ENCODE data around the gene TMEM236.

Gene TMEM236

GRCh38 chr10:17784688-17785087, 32.7 kb downstream of the TMEM236 start:
- DNase-seq (ENCODE audit: low spot score), result no peak
- no peak for FAIRE-seq

- no peak for FAIRE-seq
- DNase-seq (ENCODE audit: low spot score), result no peak
Measured at GRCh38 chr10:17785276-17785930, 33.4 kb downstream of the TMEM236 start.

- DNase-seq (ENCODE audit: low spot score), result peak; percentile 89
- peak; percentile 93 for FAIRE-seq
Measured at GRCh38 chr10:17787087-17787961, 35.3 kb downstream of the TMEM236 start.

- DNase-seq (ENCODE audit: low spot score), result no peak
- no peak for FAIRE-seq
Measured at GRCh38 chr10:17788646-17789045, 36.6 kb downstream of the TMEM236 start.

- no peak for DNase-seq (ENCODE audit: low spot score)
- no peak for FAIRE-seq
Measured at GRCh38 chr10:17789396-17789795, 37.4 kb downstream of the TMEM236 start.

- no peak for FAIRE-seq
- no peak for DNase-seq (ENCODE audit: low spot score)
Measured at GRCh38 chr10:17790651-17791050, 38.6 kb downstream of the TMEM236 start.

- FAIRE-seq (no peak), DNase-seq (ENCODE audit: low spot score) (no peak)
Measured at GRCh38 chr10:17792991-17793390, 41.0 kb downstream of the TMEM236 start.

GRCh38 chr10:17793823-17794644, 42.0 kb downstream of the TMEM236 start:
- DNase-seq (ENCODE audit: low spot score) (no peak), FAIRE-seq (peak; percentile 52)

- no peak for DNase-seq (ENCODE audit: low spot score)
- FAIRE-seq, result no peak
Measured at GRCh38 chr10:17795083-17795482, 43.1 kb downstream of the TMEM236 start.

GRCh38 chr10:17795813-17796594, 44.0 kb downstream of the TMEM236 start:
- DNase-seq (ENCODE audit: low spot score), result no peak
- no peak for FAIRE-seq

- DNase-seq (ENCODE audit: low spot score) (no peak), FAIRE-seq (no peak)
Measured at GRCh38 chr10:17801507-17801906, 49.5 kb downstream of the TMEM236 start.

- DNase-seq (ENCODE audit: low spot score) (no peak), FAIRE-seq (no peak)
Measured at GRCh38 chr10:17802350-17802749, 50.3 kb downstream of the TMEM236 start.

GRCh38 chr10:17802976-17803375, 51.0 kb downstream of the TMEM236 start:
- DNase-seq (ENCODE audit: low spot score), result no peak
- no peak for FAIRE-seq

- FAIRE-seq (no peak), DNase-seq (ENCODE audit: low spot score) (no peak)
Measured at GRCh38 chr10:17805330-17805729, 53.3 kb downstream of the TMEM236 start.

GRCh38 chr10:17805921-17806577, 54.0 kb downstream of the TMEM236 start:
- DNase-seq (ENCODE audit: low spot score), result no peak

GRCh38 chr10:17808971-17809841, 57.2 kb downstream of the TMEM236 start, which contains the start of gene MRC1:
TSS of gene MRC1 (plus strand) at chr10:17809348. CDS start at chr10:17809466, 118 bp downstream.
- DNase-seq (ENCODE audit: low spot score) (no peak), FAIRE-seq (no peak)

More at GRCh38 chr10:17805921-17806577, 54.0 kb downstream of the TMEM236 start:
- no peak for FAIRE-seq

- DNase-seq (ENCODE audit: low spot score) (no peak), FAIRE-seq (no peak)
Measured at GRCh38 chr10:17811146-17811865, 59.3 kb downstream of the TMEM236 start.

GRCh38 chr10:17814973-17815372, 63.0 kb downstream of the TMEM236 start:
- DNase-seq (ENCODE audit: low spot score), result no peak
- no peak for FAIRE-seq

- no peak for FAIRE-seq
- DNase-seq (ENCODE audit: low spot score), result no peak
Measured at GRCh38 chr10:17816199-17816598, 64.2 kb downstream of the TMEM236 start.

Data from RCC 7860 (cell line).